BLaER1 treated with 17β-estradiol and CSF1 and Interleukin-3, amounts not matched to agents 10 nM and 100 nM (cell line): ENCODE data around the gene CPNE5.
A peak's percentile ranks its signal among the peaks of the same experiment; 100 is the strongest.

Source experiments
- H3K27ac ChIP-seq, 11 experiments: shearing (Covaris generic); formaldehyde crosslinking; 2 replicates each; pipeline ENCODE4 v1.8.1; 2022
- H3K27me3 ChIP-seq, 11 experiments: shearing (Covaris generic); formaldehyde crosslinking; 2 replicates each; pipeline ENCODE4 v1.8.1; 2022
- H3K36me3 ChIP-seq, 11 experiments: shearing (Covaris generic); formaldehyde crosslinking; 2 replicates each; pipeline ENCODE4 v1.8.1; 2022
- H3K4me1 ChIP-seq, 10 experiments: shearing (Covaris generic); formaldehyde crosslinking; 2 replicates each; pipeline ENCODE4 v1.8.1; 2022
- H3K4me2 ChIP-seq, 11 experiments: shearing (Covaris generic); formaldehyde crosslinking; 2 replicates each; pipeline ENCODE4 v1.8.1; 2022
- H3K4me3 ChIP-seq, 10 experiments: shearing (Covaris generic); formaldehyde crosslinking; 2 replicates each; pipeline ENCODE4 v1.8.1; 2022
- H3K9ac ChIP-seq, 11 experiments: shearing (Covaris generic); formaldehyde crosslinking; 2 replicates each; pipeline ENCODE4 v1.8.1; 2022
- H3K9me3 ChIP-seq, 11 experiments: shearing (Covaris generic); formaldehyde crosslinking; replicated peaks in 1 of 11; 2 replicates each; pipeline ENCODE4 v1.8.1; 2022
- H4K20me1 ChIP-seq, 11 experiments: shearing (Covaris generic); formaldehyde crosslinking; 2 replicates each; pipeline ENCODE4 v1.8.1; 2022
- Cebpa-rat ChIP-seq, 11 experiments: shearing (Covaris generic); IDR thresholded peaks; 2 replicates each; pipeline ENCODE4 v1.8.1; 2022

Gene CPNE5

GRCh38 chr6:36769676-36770499, 69.4 kb downstream of the CPNE5 start:
- no peaks in the 10 kb centered on the region for H3K9me3 ChIP-seq
- H3K9ac ChIP-seq, result peak overlapping the region in 5 of 11 experiments; percentile 24 to 40 (median 28); a peak in 5 of 22 replicates
- peak overlapping the region in 3 of 11 experiments; percentile 2 to 31 (median 17); a peak in 5 of 22 replicates for H3K27ac ChIP-seq
- H3K4me1 ChIP-seq, result peaks cover 58 to 88% (median 83%) of the 10 kb centered on the region in 10 experiments
- H3K36me3 ChIP-seq, result no peaks in the 10 kb centered on the region
- H3K4me2 ChIP-seq, result peak overlapping the region; percentile 71 to 98 (median 94)
- no peak for TF ChIP-seq Cebpa-rat (IDR thresholded peaks at IDR 0.05)
- H3K27me3 ChIP-seq, result peaks cover 0 to 30% (median 7%) of the 10 kb centered on the region in 11 experiments; a peak in 15 of 22 replicates
- H4K20me1 ChIP-seq, result peaks cover 0 to 31% (median 8%) of the 10 kb centered on the region in 11 experiments; a peak in 8 of 22 replicates
- H3K4me3 ChIP-seq, result peak overlapping the region in 6 of 10 experiments; percentile 1 to 28 (median 14); a peak in 6 of 20 replicates

- H4K20me1 ChIP-seq, result peaks cover 0 to 31% (median 8%) of the 10 kb centered on the region in 11 experiments; a peak in 8 of 22 replicates
- H3K9ac ChIP-seq, result peak overlapping the region in 5 of 11 experiments; percentile 24 to 40 (median 28); a peak in 7 of 22 replicates
- H3K36me3 ChIP-seq, result no peaks in the 10 kb centered on the region
- peak overlapping the region in 7 of 10 experiments; percentile 1 to 28 (median 9); a peak in 8 of 20 replicates for H3K4me3 ChIP-seq
- peaks cover 59 to 94% (median 89%) of the 10 kb centered on the region in 10 experiments for H3K4me1 ChIP-seq
- peak overlapping the region in 3 of 11 experiments; percentile 2 to 31 (median 17); a peak in 4 of 22 replicates for H3K27ac ChIP-seq
- H3K27me3 ChIP-seq, result peaks cover 0 to 24% (median 4%) of the 10 kb centered on the region in 11 experiments; a peak in 6 of 22 replicates
- peak overlapping the region; percentile 71 to 98 (median 94) for H3K4me2 ChIP-seq
- H3K9me3 ChIP-seq, result no peaks in the 10 kb centered on the region
- TF ChIP-seq Cebpa-rat (IDR thresholded peaks at IDR 0.05), result no peak
Observed at GRCh38 chr6:36769183-36769675, 70.0 kb downstream of the CPNE5 start.

- Histone ChIP-seq H3K9ac (peak overlapping the region in 7 of 11 experiments; percentile 23 to 71 (median 68); a peak in 9 of 22 replicates), H3K36me3 (no peaks in the 10 kb centered on the region), H3K4me3 (peak overlapping the region in 2 of 10 experiments; percentile 44 to 50; a peak in 3 of 20 replicates), H3K9me3 (no peaks in the 10 kb centered on the region), H3K4me1 (peaks cover 61 to 100% (median 95%) of the 10 kb centered on the region in 10 experiments), H4K20me1 (peaks cover 0 to 25% (median 8%) of the 10 kb centered on the region in 11 experiments; a peak in 7 of 22 replicates), H3K4me2 (peak overlapping the region; percentile 55 to 98 (median 94)), H3K27ac (peak overlapping the region in 7 of 11 experiments; percentile 1 to 90 (median 83); a peak in 13 of 22 replicates), H3K27me3 (peaks cover 0 to 10% (median 0%) of the 10 kb centered on the region in 11 experiments; a peak in 4 of 22 replicates)
- no peak for TF ChIP-seq Cebpa-rat (IDR thresholded peaks at IDR 0.05)
Observed at GRCh38 chr6:36766399-36766945, 72.8 kb downstream of the CPNE5 start.

GRCh38 chr6:36765594-36766398, 73.4 kb downstream of the CPNE5 start:
- Histone ChIP-seq H3K36me3 (no peaks in the 10 kb centered on the region), H3K4me2 (peak overlapping the region; percentile 55 to 98 (median 94)), H3K9me3 (no peaks in the 10 kb centered on the region), H3K27ac (peak overlapping the region in 10 of 11 experiments; percentile 30 to 90 (median 78); a peak in 19 of 22 replicates), H3K27me3 (peaks cover 0 to 5% (median 0%) of the 10 kb centered on the region in 11 experiments; a peak in 4 of 22 replicates), H3K4me3 (peak overlapping the region in 8 of 10 experiments; percentile 27 to 50 (median 42); a peak in 16 of 20 replicates), H3K4me1 (peaks cover 66 to 100% (median 95%) of the 10 kb centered on the region in 10 experiments), H3K9ac (peak overlapping the region; percentile 17 to 80 (median 68); a peak in 19 of 22 replicates), H4K20me1 (peaks cover 0 to 21% (median 8%) of the 10 kb centered on the region in 11 experiments; a peak in 6 of 22 replicates)
- TF ChIP-seq Cebpa-rat (IDR thresholded peaks at IDR 0.05), result no peak

- Histone ChIP-seq H3K9me3 (no peaks in the 10 kb centered on the region), H3K36me3 (no peaks in the 10 kb centered on the region), H3K4me1 (peaks cover 66 to 100% (median 95%) of the 10 kb centered on the region in 10 experiments), H4K20me1 (peaks cover 0 to 19% (median 4%) of the 10 kb centered on the region in 11 experiments; a peak in 5 of 22 replicates), H3K4me3 (peak overlapping the region in 8 of 10 experiments; percentile 27 to 50 (median 42); a peak in 14 of 20 replicates), H3K27me3 (peaks cover 0 to 5% (median 0%) of the 10 kb centered on the region in 11 experiments; a peak in 3 of 22 replicates), H3K27ac (peak overlapping the region in 10 of 11 experiments; percentile 30 to 90 (median 78); a peak in 19 of 22 replicates), H3K4me2 (peak overlapping the region; percentile 55 to 98 (median 94)), H3K9ac (peak overlapping the region; percentile 17 to 80 (median 68); a peak in 19 of 22 replicates)
- TF ChIP-seq Cebpa-rat (IDR thresholded peaks at IDR 0.05), result no peak
Observed at GRCh38 chr6:36765190-36765589, 74.1 kb downstream of the CPNE5 start.

- peaks cover 64 to 99% (median 93%) of the 10 kb centered on the region in 10 experiments for H3K4me1 ChIP-seq
- TF ChIP-seq Cebpa-rat (IDR thresholded peaks at IDR 0.05), result no peak
- no peak overlapping the region for H3K27ac ChIP-seq
- H4K20me1 ChIP-seq, result no peaks in the 10 kb centered on the region
- H3K9ac ChIP-seq, result no peak overlapping the region
- H3K4me2 ChIP-seq, result peak overlapping the region in 8 of 11 experiments; percentile 76 to 92 (median 84); a peak in 16 of 22 replicates
- no peaks in the 10 kb centered on the region for H3K36me3 ChIP-seq
- H3K9me3 ChIP-seq, result no peaks in the 10 kb centered on the region
- H3K4me3 ChIP-seq, result no peak overlapping the region
- no peaks in the 10 kb centered on the region for H3K27me3 ChIP-seq
Observed at GRCh38 chr6:36762123-36762522, 77.1 kb downstream of the CPNE5 start.

GRCh38 chr6:36760685-36761435, 78.4 kb downstream of the CPNE5 start:
- no peak for TF ChIP-seq Cebpa-rat (IDR thresholded peaks at IDR 0.05)
- peak overlapping the region; percentile 4 to 65 (median 46); a peak in 17 of 22 replicates for H3K9ac ChIP-seq

More at GRCh38 chr6:36760685-36761435, 78.4 kb downstream of the CPNE5 start:
- Histone ChIP-seq H3K4me1 (peaks cover 67 to 99% (median 93%) of the 10 kb centered on the region in 10 experiments), H3K4me3 (peak overlapping the region in 2 of 10 experiments; percentile 8 to 9; a peak in 1 of 20 replicates), H3K9me3 (no peaks in the 10 kb centered on the region), H3K36me3 (no peaks in the 10 kb centered on the region), H3K27ac (peak overlapping the region in 9 of 11 experiments; percentile 11 to 71 (median 51); a peak in 15 of 22 replicates), H3K27me3 (no peaks in the 10 kb centered on the region), H3K4me2 (peak overlapping the region; percentile 55 to 92 (median 83)), H4K20me1 (no peaks in the 10 kb centered on the region)
